MCF 10A (cell line): ENCODE results near the gene GABRA5. TPM values are rescaled to one million over a fixed set of nuclear protein-coding genes. Genes with fewer than 3 reads are reported as not detected.
A peak's percentile ranks its signal among the peaks of the same experiment; 100 is the strongest.

ENCODE experiments used
- BruUV-seq: library from RNA; stranded (reverse); fragments of 400-500 nt; replicated peaks from 2 replicates; lab custom pipeline; 2021; lab: Mats Ljungman, UMichigan
- CTCF ChIA-PET: fragments of 300-600 bp; sonication (Branson Sonifier 250); formaldehyde crosslinking; extraction: SDS; loops from one replicate; lab custom pipeline; 2021; ENCODE audit warnings: antibody characterized with exemption, inconsistent platforms; lab: Yijun Ruan, JAX
- POLR2A ChIA-PET: fragments of 300-600, 350-650 bp; sonication (Branson Sonifier 250); formaldehyde crosslinking; extraction: SDS; loops from one replicate; lab custom pipeline; 2020; ENCODE audit warnings: antibody characterized with exemption, inconsistent platforms; lab: Yijun Ruan, JAX
- DNase-seq: peaks from one replicate; pipeline ENCODE4 v3.0.0-alpha.2; 2018; ENCODE audit not compliant: unreplicated experiment
- H3K27ac Mint-ChIP-seq: one replicate; pipeline ENCODE4 v1.8.0; 2022; ENCODE audit warnings: mild to moderate bottlenecking, low read depth, mixed read lengths; ENCODE audit not compliant: unreplicated experiment
- H3K27me3 Mint-ChIP-seq: one replicate; pipeline ENCODE4 v1.8.0; 2022; ENCODE audit warnings: mixed read lengths; ENCODE audit not compliant: insufficient read depth, unreplicated experiment
- H3K36me3 Mint-ChIP-seq: one replicate; pipeline ENCODE4 v1.8.0; 2022; ENCODE audit warnings: mild to moderate bottlenecking, moderate library complexity, mixed read lengths; ENCODE audit not compliant: insufficient read depth, unreplicated experiment
- H3K4me1 Mint-ChIP-seq: one replicate; pipeline ENCODE4 v1.8.0; 2022; ENCODE audit warnings: mixed read lengths; ENCODE audit not compliant: insufficient read depth, unreplicated experiment
- H3K4me3 Mint-ChIP-seq: one replicate; pipeline ENCODE4 v1.8.0; 2022; ENCODE audit warnings: mild to moderate bottlenecking, moderate library complexity, mixed read lengths; ENCODE audit not compliant: unreplicated experiment
- H3K9me3 Mint-ChIP-seq: one replicate; pipeline ENCODE4 v1.8.0; 2022; ENCODE audit warnings: mixed read lengths; ENCODE audit not compliant: unreplicated experiment
- intact Hi-C: fragments of 100-400 bp; cut with micrococcal nuclease; formaldehyde crosslinking; loops from 2 replicates; pipeline ENCODE4 v1.14.1; 2022
- total RNA-seq: library from RNA; stranded (reverse); gene quantifications from 2 replicates; pipeline ENCODE4 v1.2.3, GENCODE V29; 2022
- TF ChIP-seq, protein P1 (sequence below): fragments of 200-600 bp; IDR thresholded peaks from one replicate; pipeline ENCODE4 v1.8.0; 2022; ENCODE audit warnings: antibody characterized with exemption, mild to moderate bottlenecking; ENCODE audit not compliant: unreplicated experiment

Gene GABRA5
- total RNA-seq, 1 experiment from 2014 or later = not detected

DNA sequence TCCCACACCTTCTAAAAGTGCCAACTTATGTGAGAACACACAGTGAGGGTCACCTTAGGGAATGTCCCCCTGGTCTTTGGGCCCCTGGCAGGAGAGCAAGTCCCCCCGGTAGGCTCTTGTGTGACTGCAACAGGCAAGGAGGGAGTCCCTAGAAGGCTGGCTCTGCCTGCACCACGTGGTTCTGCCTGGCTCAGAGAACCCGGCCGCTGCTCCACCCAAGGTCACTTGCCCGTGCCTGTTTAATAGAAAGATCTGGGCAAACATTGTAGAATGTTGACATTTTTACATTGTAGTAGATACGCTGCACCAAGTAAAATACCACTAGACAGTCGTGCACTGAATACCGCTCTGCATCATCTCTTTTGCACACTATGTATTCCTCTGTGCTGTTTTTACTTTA, 21.9 kb downstream of the GABRA5 start:
- no peak for DNase-seq
- Mint-ChIP-seq H3K9me3 (peaks cover 29% of the 10 kb centered on the region), H3K36me3 (no peaks in the 10 kb centered on the region), H3K4me3 (no peak overlapping the region), H3K4me1 (no peaks in the 10 kb centered on the region), H3K27me3 (no peaks in the 10 kb centered on the region), H3K27ac (no peak overlapping the region)
- ChIA-PET POLR2A (no interaction called here), CTCF (interaction anchor here (0.5 to 2.6 kb wide), 6 partner anchors 10 to 1237 kb away, joined by 3 to 18 read pairs (median 12); no protein-coding TSS in a partner anchor)
- intact Hi-C loops = loop anchor here (1.0 kb wide), 1 partner anchor 1235 kb away; no protein-coding TSS in a partner anchor
- BruUV-seq = no TSS peak
- TF ChIP-seq, protein P1, sequence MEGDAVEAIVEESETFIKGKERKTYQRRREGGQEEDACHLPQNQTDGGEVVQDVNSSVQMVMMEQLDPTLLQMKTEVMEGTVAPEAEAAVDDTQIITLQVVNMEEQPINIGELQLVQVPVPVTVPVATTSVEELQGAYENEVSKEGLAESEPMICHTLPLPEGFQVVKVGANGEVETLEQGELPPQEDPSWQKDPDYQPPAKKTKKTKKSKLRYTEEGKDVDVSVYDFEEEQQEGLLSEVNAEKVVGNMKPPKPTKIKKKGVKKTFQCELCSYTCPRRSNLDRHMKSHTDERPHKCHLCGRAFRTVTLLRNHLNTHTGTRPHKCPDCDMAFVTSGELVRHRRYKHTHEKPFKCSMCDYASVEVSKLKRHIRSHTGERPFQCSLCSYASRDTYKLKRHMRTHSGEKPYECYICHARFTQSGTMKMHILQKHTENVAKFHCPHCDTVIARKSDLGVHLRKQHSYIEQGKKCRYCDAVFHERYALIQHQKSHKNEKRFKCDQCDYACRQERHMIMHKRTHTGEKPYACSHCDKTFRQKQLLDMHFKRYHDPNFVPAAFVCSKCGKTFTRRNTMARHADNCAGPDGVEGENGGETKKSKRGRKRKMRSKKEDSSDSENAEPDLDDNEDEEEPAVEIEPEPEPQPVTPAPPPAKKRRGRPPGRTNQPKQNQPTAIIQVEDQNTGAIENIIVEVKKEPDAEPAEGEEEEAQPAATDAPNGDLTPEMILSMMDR = no peak

- H3K27me3 Mint-ChIP-seq = no peaks in the 10 kb centered on the region
- ChIA-PET POLR2A (no interaction called here), CTCF (interaction anchor here (0.5 to 3.2 kb wide), 12 partner anchors 9 to 1620 kb away, joined by 3 to 18 read pairs (median 4); no protein-coding TSS in a partner anchor)
- H3K36me3 Mint-ChIP-seq = no peaks in the 10 kb centered on the region
- TF ChIP-seq, protein P1 = peak; percentile 63
- no peak overlapping the region for H3K4me3 Mint-ChIP-seq
- H3K4me1 Mint-ChIP-seq = no peaks in the 10 kb centered on the region
- intact Hi-C loops = loop anchor here (1.0 kb wide), 1 partner anchor 1234 kb away; no protein-coding TSS in a partner anchor
- BruUV-seq = no TSS peak
- peaks cover 30% of the 10 kb centered on the region for H3K9me3 Mint-ChIP-seq
- H3K27ac Mint-ChIP-seq = no peak overlapping the region
- peak; percentile 65 for DNase-seq
Measured at GRCh38 chr15:26889298-26889898, 22.5 kb downstream of the GABRA5 start.

- POLR2A ChIA-PET = no interaction called here
- no peaks in the 10 kb centered on the region for H3K27me3 Mint-ChIP-seq
- H3K4me1 Mint-ChIP-seq = no peaks in the 10 kb centered on the region
Measured at GRCh38 chr15:26890451-26890850, 23.6 kb downstream of the GABRA5 start.

DNA sequence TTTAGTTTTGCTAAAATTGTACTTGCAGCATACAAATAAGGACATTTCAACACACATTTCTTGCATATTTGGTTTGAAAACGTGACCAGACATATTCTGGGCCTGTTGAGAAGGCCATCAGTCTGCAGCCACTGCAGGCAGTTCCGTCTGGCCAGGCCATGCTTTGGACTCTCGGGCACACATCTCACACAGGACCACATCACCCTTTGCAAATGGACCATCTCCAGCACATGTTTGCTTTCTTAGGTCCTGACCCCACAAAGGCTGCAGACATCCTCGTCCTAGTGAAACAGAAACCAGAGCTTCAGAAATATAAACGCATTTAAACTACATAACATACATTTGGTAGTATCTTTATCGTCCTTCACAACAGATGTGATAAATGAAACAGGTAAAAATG, 24.1 kb downstream of the GABRA5 start:
- no peak for DNase-seq
- POLR2A ChIA-PET = no interaction called here
- BruUV-seq = no TSS peak
- Mint-ChIP-seq H3K9me3 (peaks cover 31% of the 10 kb centered on the region), H3K4me3 (no peak overlapping the region), H3K27me3 (no peaks in the 10 kb centered on the region), H3K27ac (no peak overlapping the region), H3K4me1 (no peaks in the 10 kb centered on the region), H3K36me3 (no peaks in the 10 kb centered on the region)
- intact Hi-C loops = no loop called here
- CTCF ChIA-PET = interaction anchor here (0.7 to 3.2 kb wide), 6 partner anchors 9 to 1235 kb away, joined by 3 to 18 read pairs (median 6); no protein-coding TSS in a partner anchor
- TF ChIP-seq, protein P1 = no peak

More at GRCh38 chr15:26890451-26890850, 23.6 kb downstream of the GABRA5 start:
- Mint-ChIP-seq H3K36me3 (no peaks in the 10 kb centered on the region), H3K9me3 (peaks cover 36% of the 10 kb centered on the region), H3K27ac (no peak overlapping the region), H3K4me3 (no peak overlapping the region)
- intact Hi-C loops = no loop called here
- no peak for DNase-seq
- TF ChIP-seq, protein P1 = no peak
- CTCF ChIA-PET = interaction anchor here (0.6 to 3.2 kb wide), 12 partner anchors 8 to 1235 kb away, joined by 3 to 18 read pairs (median 6); no protein-coding TSS in a partner anchor
- BruUV-seq = no TSS peak
